Right lobe of liver (tissue), 4 donors: Measurements from ENCODE around the gene SLC17A4.

Experiments used
- POLR2A ChIP-seq: fragments of 450-650 bp; IDR thresholded peaks from one replicate; pipeline ENCODE4 v1.6.1; 2017; ENCODE audit warnings: antibody characterized with exemption, mild to moderate bottlenecking
- TF ChIP-seq, protein P1 (sequence below), 4 donors: fragments of 200-600 bp in 3 of 4; fragments of 450-650 bp in 1 of 4; IDR thresholded peaks; one replicate each; pipeline versions ENCODE4 v1.5.1 to v1.8.0; 2016 to 2022; ENCODE audit warnings: antibody characterized with exemption in 4 of 4, mild to moderate bottlenecking in 2 of 4
- donor health status: DM: no; HTN: no; CAD: no.
- donor health status: DM: no; HTN: no; CAD: no.
- donor health status: DM: no; HTN: yes; CAD: no.

GRCh38 chr6:25714765-25715164 is 39.8 kb upstream of the SLC17A4 start:
- TF ChIP-seq, protein P1, sequence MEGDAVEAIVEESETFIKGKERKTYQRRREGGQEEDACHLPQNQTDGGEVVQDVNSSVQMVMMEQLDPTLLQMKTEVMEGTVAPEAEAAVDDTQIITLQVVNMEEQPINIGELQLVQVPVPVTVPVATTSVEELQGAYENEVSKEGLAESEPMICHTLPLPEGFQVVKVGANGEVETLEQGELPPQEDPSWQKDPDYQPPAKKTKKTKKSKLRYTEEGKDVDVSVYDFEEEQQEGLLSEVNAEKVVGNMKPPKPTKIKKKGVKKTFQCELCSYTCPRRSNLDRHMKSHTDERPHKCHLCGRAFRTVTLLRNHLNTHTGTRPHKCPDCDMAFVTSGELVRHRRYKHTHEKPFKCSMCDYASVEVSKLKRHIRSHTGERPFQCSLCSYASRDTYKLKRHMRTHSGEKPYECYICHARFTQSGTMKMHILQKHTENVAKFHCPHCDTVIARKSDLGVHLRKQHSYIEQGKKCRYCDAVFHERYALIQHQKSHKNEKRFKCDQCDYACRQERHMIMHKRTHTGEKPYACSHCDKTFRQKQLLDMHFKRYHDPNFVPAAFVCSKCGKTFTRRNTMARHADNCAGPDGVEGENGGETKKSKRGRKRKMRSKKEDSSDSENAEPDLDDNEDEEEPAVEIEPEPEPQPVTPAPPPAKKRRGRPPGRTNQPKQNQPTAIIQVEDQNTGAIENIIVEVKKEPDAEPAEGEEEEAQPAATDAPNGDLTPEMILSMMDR (IDR thresholded peaks at IDR 0.05): no peak
- TF ChIP-seq POLR2A: no peak
